Memory B cell (primary cell): Measurements from ENCODE around the gene CMIP.
A peak's percentile ranks its signal among the peaks of the same experiment; 100 is the strongest.

ENCODE experiments used
- ATAC-seq: fragments of 150-1000 bp; cut with Tn5 transposase; 2 replicates; pipeline ENCODE4 v1.10.0; 2021; ENCODE audit warnings: low read depth, mild to moderate bottlenecking, moderate library complexity
- DNase-seq, 2 donors: peaks; one replicate each; pipeline ENCODE4 v3.0.0; 2022; ENCODE audit warnings: low spot score in 2 of 2
- H3K27ac Mint-ChIP-seq: one replicate; pipeline ENCODE4 v1.8.0; 2022; ENCODE audit warnings: mild to moderate bottlenecking, moderate library complexity, mixed read lengths
- H3K27me3 Mint-ChIP-seq: one replicate; pipeline ENCODE4 v1.8.0; 2022; ENCODE audit warnings: mixed read lengths
- H3K36me3 Mint-ChIP-seq: one replicate; pipeline ENCODE4 v1.8.0; 2022; ENCODE audit warnings: mild to moderate bottlenecking, mixed read lengths
- H3K4me1 Mint-ChIP-seq: one replicate; pipeline ENCODE4 v1.8.0; 2022; ENCODE audit warnings: mixed read lengths
- H3K4me3 Mint-ChIP-seq: one replicate; pipeline ENCODE4 v1.8.0; 2022; ENCODE audit warnings: mild to moderate bottlenecking, moderate library complexity, mixed read lengths
- H3K9me3 Mint-ChIP-seq: one replicate; pipeline ENCODE4 v1.8.0; 2022; ENCODE audit warnings: mixed read lengths

Gene CMIP

GRCh38 chr16:81448154-81449131 is 3.8 kb downstream of the CMIP start:
- peak overlapping the region; percentile 30 for H3K27ac Mint-ChIP-seq
- H3K27me3 Mint-ChIP-seq: no peaks in the 10 kb centered on the region
- peak overlapping the region; percentile 5 for H3K4me3 Mint-ChIP-seq
- peaks cover 2% of the 10 kb centered on the region for H3K9me3 Mint-ChIP-seq
- DNase-seq (no peak), ATAC-seq (no peak)
- H3K4me1 Mint-ChIP-seq: peaks cover 49% of the 10 kb centered on the region
- H3K36me3 Mint-ChIP-seq: peaks cover 6% of the 10 kb centered on the region

- no peak for ATAC-seq
- Mint-ChIP-seq H3K36me3 (peaks cover 6% of the 10 kb centered on the region), H3K4me1 (peaks cover 49% of the 10 kb centered on the region), H3K27me3 (no peaks in the 10 kb centered on the region), H3K9me3 (peaks cover 2% of the 10 kb centered on the region), H3K27ac (no peak overlapping the region), H3K4me3 (no peak overlapping the region)
- DNase-seq: no peak
These were observed 4.6 kb downstream of the CMIP start for GRCh38 chr16:81449241-81449640.

- Mint-ChIP-seq H3K9me3 (peaks cover 2% of the 10 kb centered on the region), H3K4me3 (no peak overlapping the region), H3K27ac (no peak overlapping the region), H3K27me3 (no peaks in the 10 kb centered on the region), H3K36me3 (peaks cover 6% of the 10 kb centered on the region), H3K4me1 (peaks cover 55% of the 10 kb centered on the region)
- DNase-seq (no peak), ATAC-seq (no peak)
These were observed 5.4 kb downstream of the CMIP start for GRCh38 chr16:81449899-81450608.

- DNase-seq (no peak), ATAC-seq (no peak)
- Mint-ChIP-seq H3K4me1 (peaks cover 58% of the 10 kb centered on the region), H3K9me3 (peaks cover 2% of the 10 kb centered on the region), H3K27ac (peak overlapping the region; percentile 76), H3K4me3 (no peak overlapping the region), H3K27me3 (no peaks in the 10 kb centered on the region), H3K36me3 (peaks cover 9% of the 10 kb centered on the region)
These were observed 6.3 kb downstream of the CMIP start for GRCh38 chr16:81450783-81451491.

GRCh38 chr16:81451753-81452680 is 7.4 kb downstream of the CMIP start:
- H3K4me1 Mint-ChIP-seq: peaks cover 55% of the 10 kb centered on the region
- H3K36me3 Mint-ChIP-seq: peaks cover 10% of the 10 kb centered on the region
- H3K27me3 Mint-ChIP-seq: no peaks in the 10 kb centered on the region
- H3K4me3 Mint-ChIP-seq: no peak overlapping the region
- H3K27ac Mint-ChIP-seq: peak overlapping the region; percentile 76
- ATAC-seq (peak; percentile 53), DNase-seq (no peak)
- peaks cover 2% of the 10 kb centered on the region for H3K9me3 Mint-ChIP-seq

GRCh38 chr16:81453091-81453728 is 8.6 kb downstream of the CMIP start:
- no peaks in the 10 kb centered on the region for H3K27me3 Mint-ChIP-seq
- H3K4me3 Mint-ChIP-seq: no peak overlapping the region
- no peak for DNase-seq
- no peak for ATAC-seq
- peaks cover 2% of the 10 kb centered on the region for H3K9me3 Mint-ChIP-seq
- H3K27ac Mint-ChIP-seq: no peak overlapping the region
- peaks cover 15% of the 10 kb centered on the region for H3K36me3 Mint-ChIP-seq
- peaks cover 56% of the 10 kb centered on the region for H3K4me1 Mint-ChIP-seq

- ATAC-seq: no peak
- H3K27ac Mint-ChIP-seq: no peak overlapping the region
- peaks cover 58% of the 10 kb centered on the region for H3K4me1 Mint-ChIP-seq
- no peak overlapping the region for H3K4me3 Mint-ChIP-seq
- peaks cover 2% of the 10 kb centered on the region for H3K9me3 Mint-ChIP-seq
- no peak for DNase-seq
- H3K36me3 Mint-ChIP-seq: peaks cover 21% of the 10 kb centered on the region
- H3K27me3 Mint-ChIP-seq: no peaks in the 10 kb centered on the region
These were observed 9.4 kb downstream of the CMIP start for GRCh38 chr16:81454044-81454443.

- Mint-ChIP-seq H3K36me3 (peaks cover 21% of the 10 kb centered on the region), H3K4me1 (peaks cover 54% of the 10 kb centered on the region), H3K9me3 (peaks cover 2% of the 10 kb centered on the region), H3K27me3 (no peaks in the 10 kb centered on the region), H3K27ac (peak overlapping the region; percentile 48), H3K4me3 (no peak overlapping the region)
- ATAC-seq (no peak), DNase-seq (no peak)
These were observed 10.4 kb downstream of the CMIP start for GRCh38 chr16:81455006-81455405.

GRCh38 chr16:81455720-81456494 is 11.3 kb downstream of the CMIP start:
- DNase-seq (no peak), ATAC-seq (no peak)
- Mint-ChIP-seq H3K27me3 (no peaks in the 10 kb centered on the region), H3K9me3 (peaks cover 2% of the 10 kb centered on the region), H3K4me1 (peaks cover 59% of the 10 kb centered on the region), H3K4me3 (no peak overlapping the region), H3K36me3 (peaks cover 26% of the 10 kb centered on the region), H3K27ac (peak overlapping the region; percentile 45)

- Mint-ChIP-seq H3K27me3 (no peaks in the 10 kb centered on the region), H3K36me3 (peaks cover 20% of the 10 kb centered on the region), H3K27ac (peak overlapping the region; percentile 62), H3K9me3 (no peaks in the 10 kb centered on the region), H3K4me3 (no peak overlapping the region), H3K4me1 (peaks cover 56% of the 10 kb centered on the region)
- DNase-seq (no peak), ATAC-seq (no peak)
These were observed 12.1 kb downstream of the CMIP start for GRCh38 chr16:81456523-81457325.

GRCh38 chr16:81457326-81458133 is 12.9 kb downstream of the CMIP start:
- H3K36me3 Mint-ChIP-seq: peaks cover 20% of the 10 kb centered on the region
- no peak for DNase-seq
- peaks cover 54% of the 10 kb centered on the region for H3K4me1 Mint-ChIP-seq
- no peaks in the 10 kb centered on the region for H3K9me3 Mint-ChIP-seq
- no peaks in the 10 kb centered on the region for H3K27me3 Mint-ChIP-seq
- ATAC-seq: peak; percentile 70
- H3K27ac Mint-ChIP-seq: peak overlapping the region; percentile 62
- H3K4me3 Mint-ChIP-seq: no peak overlapping the region
